Germinal center (tissue), 1 donor: ENCODE results near the gene KIF2A.
"Not testable (repeated sequence)": the region's sequence is repeated elsewhere in the genome, so short reads cannot be mapped to it uniquely, and the experiment has no call there.

Experiments used
- DNase-seq: peaks from one replicate; pipeline ENCODE4 v3.0.0; 2012; ENCODE audit warnings: mixed read lengths, low spot score

KIF2A gene

GRCh38 chr5:62291829-62292228 lies 14.2 kb upstream of the KIF2A start:
- DNase-seq, result not testable (repeated sequence)

DNA sequence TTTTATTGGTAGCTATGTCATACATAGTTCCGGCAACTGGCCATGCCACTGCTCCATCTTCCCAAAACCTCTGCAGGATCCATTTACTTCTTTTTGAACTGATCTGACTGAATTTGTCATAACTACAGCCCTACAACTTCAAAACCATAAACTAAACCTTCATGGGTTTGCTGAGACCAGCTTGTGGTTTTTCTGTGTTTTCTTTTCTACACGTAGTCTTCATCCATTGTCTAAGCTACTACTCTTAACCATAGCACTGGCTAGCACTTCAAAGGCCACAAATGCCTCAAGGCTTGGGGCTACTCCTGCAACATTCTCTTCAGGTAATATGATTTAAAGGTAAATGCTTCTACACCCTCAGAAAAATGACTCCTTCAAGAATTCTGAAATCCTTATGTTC lies 9.0 kb upstream of the KIF2A start:
- no peak for DNase-seq

DNA sequence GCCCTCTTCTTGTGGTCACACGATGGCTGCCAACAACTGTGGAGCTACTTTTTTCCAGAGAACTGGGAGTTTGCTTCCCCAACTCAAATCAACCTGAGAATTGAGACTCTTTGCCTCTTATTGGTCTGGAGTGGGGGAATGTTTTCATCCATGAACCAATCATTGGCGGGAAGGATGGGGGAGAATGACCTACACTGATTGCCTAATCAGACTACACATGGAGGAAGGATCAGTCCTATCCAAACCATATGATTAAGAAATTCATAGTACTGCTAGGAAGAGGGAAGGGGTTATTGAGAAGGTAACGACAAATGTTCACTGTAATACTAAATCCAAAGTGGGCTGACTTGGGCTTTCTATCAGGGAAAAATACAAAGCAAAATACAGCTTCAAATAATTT lies 7.9 kb upstream of the KIF2A start:
- DNase-seq, result no peak

- DNase-seq, result no peak
Measured at GRCh38 chr5:62299101-62299500, 6.9 kb upstream of the KIF2A start.

GRCh38 chr5:62299600-62299999 lies 6.4 kb upstream of the KIF2A start:
- no peak for DNase-seq

- DNase-seq, result no peak
Measured at GRCh38 chr5:62305358-62305714, 670 bp upstream of the KIF2A start.

DNA sequence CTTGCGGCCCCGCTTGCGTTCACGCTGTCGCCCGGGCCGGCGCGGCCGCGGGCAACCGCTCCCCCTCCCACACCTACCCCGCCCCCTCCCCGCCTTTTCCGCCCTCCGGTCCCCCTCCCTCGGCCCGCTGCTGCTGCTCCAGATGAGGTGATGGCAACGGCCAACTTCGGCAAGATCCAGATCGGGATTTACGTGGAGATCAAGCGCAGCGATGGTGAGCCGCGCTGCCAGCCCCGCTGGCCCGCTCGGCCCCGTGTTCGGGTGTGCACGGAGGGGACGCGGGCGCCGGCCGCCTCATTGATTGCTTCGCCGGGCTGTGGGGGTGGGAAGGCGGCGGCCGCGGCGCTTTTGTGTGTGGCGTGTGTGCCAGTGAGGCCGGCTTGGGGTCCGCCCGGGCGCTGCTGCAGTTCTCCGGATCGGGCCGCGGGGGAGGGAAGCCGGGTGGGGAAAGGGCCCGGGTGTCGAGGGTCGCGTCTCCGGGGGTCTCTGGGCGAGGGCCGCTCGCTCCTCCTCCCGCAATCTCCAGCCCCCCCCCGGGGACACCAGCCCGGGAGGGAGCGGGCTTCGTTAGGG lies 403 bp downstream of the KIF2A start:
- no peak for DNase-seq

DNA sequence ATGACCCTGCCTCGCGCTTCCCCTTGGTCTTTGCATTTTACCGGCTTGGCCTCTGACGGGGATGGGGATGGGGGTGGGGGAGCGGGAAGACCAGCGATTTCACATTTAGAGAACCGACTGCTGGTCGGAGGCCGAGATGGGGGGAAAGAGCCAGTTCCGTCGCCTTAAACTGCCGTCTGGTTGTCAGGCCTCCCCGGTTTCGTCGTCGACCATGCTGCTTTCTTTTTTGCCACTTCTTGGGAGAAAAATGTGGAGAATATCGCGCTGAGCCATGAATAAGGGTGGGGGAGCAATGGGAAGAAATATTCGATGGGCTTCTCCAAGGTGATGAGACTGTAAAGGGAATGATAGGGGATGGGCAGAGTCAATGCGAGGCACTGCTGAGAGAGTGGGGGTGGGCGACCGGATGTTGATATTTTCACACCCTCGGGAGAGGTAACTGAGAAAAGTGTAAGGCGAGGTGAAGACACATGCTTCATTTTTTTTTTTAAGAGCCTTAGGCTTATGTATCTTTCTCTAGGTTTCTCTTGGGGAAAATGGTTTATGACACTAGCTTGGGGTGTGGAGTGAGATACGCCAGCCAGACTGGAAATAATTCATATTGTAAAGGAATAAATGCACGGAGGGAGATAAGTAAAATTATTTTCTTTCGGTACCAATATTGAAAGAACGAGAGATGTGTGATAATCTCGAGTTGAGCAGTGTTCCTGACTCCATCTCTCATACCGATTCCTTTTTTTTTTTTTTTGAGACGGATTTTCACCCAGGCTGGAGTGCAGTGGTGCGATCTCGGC lies 1.1 kb downstream of the KIF2A start:
- DNase-seq, result peak; percentile 36

- no peak for DNase-seq
Measured at GRCh38 chr5:62308439-62308838, 2.4 kb downstream of the KIF2A start.

DNA sequence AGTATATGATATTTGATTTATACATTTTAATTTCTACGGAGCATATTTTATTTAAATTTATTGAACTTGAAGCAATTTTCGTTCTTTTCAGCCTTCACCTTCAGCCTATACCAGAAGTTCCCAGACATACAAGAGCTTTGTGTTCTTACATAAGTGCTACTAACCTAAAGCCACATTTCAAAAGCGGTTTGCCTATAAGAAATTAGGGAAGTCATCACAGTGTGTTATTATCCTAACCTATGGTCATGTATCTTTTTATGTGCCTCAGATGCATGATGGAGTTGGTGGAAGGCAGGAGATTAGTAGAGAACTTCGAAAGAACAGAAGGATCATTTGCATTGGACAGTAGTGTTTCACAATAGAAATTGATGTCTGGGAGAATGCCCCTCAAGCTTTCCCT lies 3.1 kb downstream of the KIF2A start:
- DNase-seq, result no peak

DNA sequence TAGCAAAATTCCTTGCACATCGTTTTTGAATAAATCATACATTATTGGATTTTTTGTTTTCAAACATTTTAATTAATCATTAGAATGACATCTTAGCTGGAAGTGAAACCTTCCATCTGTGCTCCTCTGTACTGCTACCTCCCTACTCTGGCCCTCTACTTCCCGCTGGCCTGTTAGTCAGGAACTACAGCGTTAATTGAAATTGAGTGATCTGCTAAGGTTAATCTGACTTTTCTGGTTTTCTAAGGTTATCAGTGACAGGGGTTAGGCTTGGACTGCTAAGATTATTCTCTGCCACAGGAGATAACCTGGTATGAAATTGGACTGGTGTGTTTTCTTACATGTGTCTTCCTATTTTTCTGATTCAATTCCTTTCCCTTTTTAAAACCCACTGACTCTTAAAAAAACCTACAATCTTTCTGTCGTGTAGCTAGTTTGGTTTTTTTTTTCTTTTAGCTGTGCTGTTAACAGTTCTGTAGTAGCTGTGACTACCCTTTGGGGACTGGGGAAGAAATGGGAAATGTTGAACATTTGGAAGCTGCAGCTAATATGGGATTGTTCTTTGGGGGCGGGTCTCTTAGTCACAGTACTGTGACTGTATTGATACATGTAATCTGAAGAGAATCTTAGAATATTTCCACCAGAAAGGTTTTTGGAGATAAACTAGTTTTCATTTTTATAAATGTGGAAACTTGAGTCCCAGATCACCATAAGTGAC lies 4.6 kb downstream of the KIF2A start:
- DNase-seq, result no peak

- no peak for DNase-seq
Measured at GRCh38 chr5:62312036-62312435, 6.0 kb downstream of the KIF2A start.

GRCh38 chr5:62312674-62313073 lies 6.7 kb downstream of the KIF2A start:
- no peak for DNase-seq

- no peak for DNase-seq
Measured at GRCh38 chr5:62314213-62314830, 8.3 kb downstream of the KIF2A start.

GRCh38 chr5:62315376-62316175 lies 9.6 kb downstream of the KIF2A start:
- no peak for DNase-seq

- DNase-seq, result no peak
Measured at GRCh38 chr5:62316176-62316502, 10.1 kb downstream of the KIF2A start.

DNA sequence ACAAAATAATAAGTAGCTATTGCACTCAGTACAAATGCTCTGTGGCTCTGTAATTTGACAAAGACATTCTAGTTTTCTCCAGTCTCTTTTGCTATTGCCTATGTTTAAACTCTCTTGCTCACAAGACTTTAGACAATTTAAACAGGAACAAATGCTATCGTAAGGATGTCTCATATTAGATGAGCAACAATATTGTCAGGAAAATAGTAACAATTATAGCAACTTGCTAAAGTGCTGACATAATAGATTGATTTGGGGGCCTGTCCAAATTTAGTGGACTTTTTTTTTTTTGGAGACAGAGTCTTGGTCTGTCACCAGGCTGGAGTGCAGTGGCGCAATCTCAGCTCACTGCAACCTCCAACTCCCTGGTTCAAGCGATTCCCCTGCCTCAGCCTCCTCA lies 11.8 kb downstream of the KIF2A start:
- DNase-seq, result no peak

DNA sequence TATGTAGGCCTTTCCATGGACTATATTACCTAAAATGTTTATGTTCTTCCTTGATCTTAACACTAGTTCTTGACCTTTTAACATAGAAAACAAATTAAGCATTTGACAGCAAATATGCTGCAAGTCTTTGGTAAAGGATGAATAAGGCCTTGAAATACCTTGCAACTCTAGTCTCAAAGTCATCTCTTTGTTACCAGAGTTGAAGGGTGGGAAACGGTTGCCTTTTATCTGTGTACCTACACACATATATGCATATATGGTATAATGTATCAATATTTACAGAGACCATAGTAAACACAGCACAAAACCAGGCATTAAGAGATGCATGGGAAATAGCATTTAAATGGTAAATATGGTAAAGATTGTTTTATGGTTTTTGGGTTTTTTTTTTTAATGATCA lies 16.5 kb downstream of the KIF2A start:
- no peak for DNase-seq

DNA sequence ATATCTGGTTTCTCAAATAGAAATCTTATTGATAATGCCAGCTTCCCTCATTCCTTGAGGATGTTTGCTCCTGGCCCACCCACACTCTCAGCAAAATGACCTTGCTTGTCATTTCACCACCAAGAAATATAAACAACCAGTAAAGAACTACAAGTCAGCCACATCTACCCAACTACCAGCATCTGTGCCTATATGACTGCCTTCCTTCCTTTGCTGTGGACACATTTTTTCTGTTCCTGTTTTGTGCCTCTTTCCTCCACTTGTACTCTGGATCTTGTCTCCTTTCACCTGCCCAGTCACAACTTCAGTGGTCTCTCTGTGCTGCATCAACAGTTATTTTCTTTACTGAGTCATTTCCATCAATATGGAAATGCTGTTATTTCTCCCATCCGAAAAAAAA lies 20.3 kb downstream of the KIF2A start:
- DNase-seq, result no peak

GRCh38 chr5:62326702-62327101 lies 20.7 kb downstream of the KIF2A start:
- DNase-seq, result no peak

DNA sequence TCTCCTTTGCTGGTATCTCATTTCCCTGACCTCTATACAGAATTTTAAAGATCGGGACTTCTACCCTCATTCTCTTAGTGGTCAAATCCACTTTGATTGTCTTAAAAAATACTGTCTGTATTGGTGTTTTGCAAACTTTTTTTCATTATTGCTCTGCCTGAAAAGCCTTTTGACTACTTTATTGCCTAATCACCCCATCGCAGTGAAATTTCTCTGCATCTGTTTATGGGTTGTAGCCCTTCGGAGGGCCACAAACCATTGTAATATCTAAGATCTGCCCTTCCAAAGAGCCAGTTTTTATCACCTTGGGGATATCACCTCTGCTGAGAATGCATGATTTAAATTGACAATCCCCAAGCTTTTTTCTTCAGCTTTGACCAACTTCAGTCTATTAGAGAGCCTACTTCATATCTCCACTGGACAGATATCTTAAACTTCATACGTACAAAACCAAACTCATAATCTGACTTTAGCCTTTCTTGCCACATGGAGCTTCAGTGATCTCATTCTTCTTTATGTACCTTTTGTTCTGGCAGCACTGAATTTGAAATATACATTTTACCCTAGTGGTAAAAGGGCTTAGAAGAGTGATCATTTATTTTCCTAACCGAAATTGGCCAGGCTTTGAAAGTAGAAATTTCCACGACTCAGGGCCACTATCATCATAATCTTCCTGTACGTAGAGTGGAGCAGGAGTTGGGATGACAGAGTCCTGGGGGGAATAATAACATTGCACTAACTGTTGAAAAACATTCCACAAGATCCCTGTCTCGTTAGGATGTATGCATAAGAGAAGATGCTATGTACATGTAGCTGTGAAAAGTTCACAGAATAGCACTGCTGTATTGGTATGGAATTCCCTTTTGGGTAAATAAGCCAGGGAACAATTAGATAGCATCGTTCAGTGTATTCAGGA lies 21.4 kb downstream of the KIF2A start:
- no peak for DNase-seq
